DOHH2 (cell line): ENCODE data around the gene UBE2G2.

Experiments
- H3F3A ChIP-seq: fragments of 200-600 bp; sonication (generic), shearing (Covaris generic); 2 replicates; pipeline ENCODE4 v1.6.0; 2016; ENCODE audit warnings: antibody characterized with exemption, mild to moderate bottlenecking; ENCODE audit not compliant: control insufficient read depth, insufficient read depth
- H3K27ac ChIP-seq: fragments of 200-600 bp; sonication (generic); 2 replicates; pipeline ENCODE4 v1.5.1; 2014; ENCODE audit warnings: low read depth, mild to moderate bottlenecking, low read length, moderate library complexity
- H3K27me3 ChIP-seq: fragments of 200-600 bp; sonication (generic); 2 replicates; pipeline ENCODE4 v1.6.1; 2014; ENCODE audit warnings: mild to moderate bottlenecking, low read length, mixed read lengths; ENCODE audit not compliant: control insufficient read depth
- H3K36me3 ChIP-seq: fragments of 200-600 bp; sonication (generic); 2 replicates; pipeline ENCODE4 v1.6.1; 2014; ENCODE audit warnings: mild to moderate bottlenecking, low read length, moderate library complexity, mixed read lengths; ENCODE audit not compliant: control insufficient read depth
- H3K4me1 ChIP-seq: fragments of 200-600 bp; sonication (generic); 2 replicates; pipeline ENCODE4 v1.6.1; 2014; ENCODE audit warnings: mild to moderate bottlenecking, low read length, mixed read lengths; ENCODE audit not compliant: control insufficient read depth
- H3K4me2 ChIP-seq: fragments of 200-600 bp; sonication (generic); 2 replicates; pipeline ENCODE4 v1.6.0; 2014; ENCODE audit warnings: mild to moderate bottlenecking, low read length, moderate library complexity
- H3K4me3 ChIP-seq: fragments of 200-600 bp; sonication (generic); 2 replicates; pipeline ENCODE4 v1.5.1; 2014; ENCODE audit warnings: mild to moderate bottlenecking, low read length, mixed read lengths
- H3K79me2 ChIP-seq: fragments of 200-600 bp; sonication (generic); 2 replicates; pipeline ENCODE4 v1.6.1; 2014; ENCODE audit warnings: mild to moderate bottlenecking, low read length, mixed read lengths; ENCODE audit not compliant: control insufficient read depth
- H3K9me2 ChIP-seq: fragments of 200-600 bp; sonication (generic); replicated peaks from 2 replicates; pipeline ENCODE4 v1.6.1; 2014; ENCODE audit warnings: mild to moderate bottlenecking, low read length, mixed read lengths; ENCODE audit not compliant: control insufficient read depth
- H3K9me3 ChIP-seq: fragments of 200-600 bp; sonication (generic); 2 replicates; pipeline ENCODE4 v1.6.1; 2014; ENCODE audit warnings: antibody characterized with exemption, low read length, mixed read lengths; ENCODE audit not compliant: control insufficient read depth, insufficient read depth
- H4K20me1 ChIP-seq: fragments of 200-600 bp; sonication (generic); 2 replicates; pipeline ENCODE4 v1.6.0; 2014; ENCODE audit warnings: low read depth, mild to moderate bottlenecking, antibody characterized with exemption, low read length, moderate library complexity; ENCODE audit not compliant: control insufficient read depth, insufficient read depth
- EZH2phosphoT487 ChIP-seq: fragments of 200-600 bp; sonication (generic); IDR thresholded peaks from 2 replicates; pipeline ENCODE4 v1.6.1; 2017; ENCODE audit warnings: borderline replicate concordance, mild to moderate bottlenecking, antibody characterized with exemption, low read length, moderate library complexity, mixed read lengths
- TF ChIP-seq, protein P1 (sequence below): fragments of 200-600 bp; sonication (generic); IDR thresholded peaks from one replicate; pipeline ENCODE4 v1.5.1; 2014; ENCODE audit warnings: antibody characterized with exemption, mild to moderate bottlenecking, low read depth, low read length; ENCODE audit not compliant: poor library complexity, severe bottlenecking

Gene UBE2G2

DNA sequence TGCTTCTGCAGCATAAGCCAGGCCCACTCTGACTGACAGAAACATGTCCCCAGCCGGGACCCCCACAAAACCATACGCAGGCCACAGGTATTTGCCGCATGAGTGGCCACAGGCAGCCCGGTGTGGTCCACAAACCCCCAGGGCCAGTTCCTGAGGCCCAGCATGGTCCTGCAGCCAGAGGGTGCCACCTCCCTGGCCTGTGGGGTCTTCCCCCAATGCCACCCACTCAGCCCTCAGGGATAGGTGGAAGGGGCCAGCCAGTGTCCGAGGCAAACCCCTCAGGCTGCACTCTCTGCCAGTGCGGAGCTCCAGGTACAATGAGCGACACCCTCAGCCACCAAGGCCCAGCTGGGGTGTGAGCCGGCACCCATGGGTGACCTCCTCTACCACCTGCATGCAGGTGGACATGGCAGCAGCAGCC, 43.5 kb downstream of the UBE2G2 start:
- no peaks in the 10 kb centered on the region for H3F3A ChIP-seq
- TF ChIP-seq, protein P1, sequence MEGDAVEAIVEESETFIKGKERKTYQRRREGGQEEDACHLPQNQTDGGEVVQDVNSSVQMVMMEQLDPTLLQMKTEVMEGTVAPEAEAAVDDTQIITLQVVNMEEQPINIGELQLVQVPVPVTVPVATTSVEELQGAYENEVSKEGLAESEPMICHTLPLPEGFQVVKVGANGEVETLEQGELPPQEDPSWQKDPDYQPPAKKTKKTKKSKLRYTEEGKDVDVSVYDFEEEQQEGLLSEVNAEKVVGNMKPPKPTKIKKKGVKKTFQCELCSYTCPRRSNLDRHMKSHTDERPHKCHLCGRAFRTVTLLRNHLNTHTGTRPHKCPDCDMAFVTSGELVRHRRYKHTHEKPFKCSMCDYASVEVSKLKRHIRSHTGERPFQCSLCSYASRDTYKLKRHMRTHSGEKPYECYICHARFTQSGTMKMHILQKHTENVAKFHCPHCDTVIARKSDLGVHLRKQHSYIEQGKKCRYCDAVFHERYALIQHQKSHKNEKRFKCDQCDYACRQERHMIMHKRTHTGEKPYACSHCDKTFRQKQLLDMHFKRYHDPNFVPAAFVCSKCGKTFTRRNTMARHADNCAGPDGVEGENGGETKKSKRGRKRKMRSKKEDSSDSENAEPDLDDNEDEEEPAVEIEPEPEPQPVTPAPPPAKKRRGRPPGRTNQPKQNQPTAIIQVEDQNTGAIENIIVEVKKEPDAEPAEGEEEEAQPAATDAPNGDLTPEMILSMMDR: no peak
- TF ChIP-seq EZH2phosphoT487: no peak
- H3K9me2 ChIP-seq: no peaks in the 10 kb centered on the region
- H4K20me1 ChIP-seq: no peaks in the 10 kb centered on the region
- no peaks in the 10 kb centered on the region for H3K36me3 ChIP-seq
- no peak overlapping the region for H3K4me2 ChIP-seq
- H3K4me3 ChIP-seq: no peak overlapping the region
- H3K9me3 ChIP-seq: no peaks in the 10 kb centered on the region
- no peaks in the 10 kb centered on the region for H3K79me2 ChIP-seq
- no peaks in the 10 kb centered on the region for H3K4me1 ChIP-seq
- H3K27me3 ChIP-seq: no peaks in the 10 kb centered on the region
- no peak overlapping the region for H3K27ac ChIP-seq

- Histone ChIP-seq H3K79me2 (no peaks in the 10 kb centered on the region), H3K27ac (no peak overlapping the region), H3K9me2 (no peaks in the 10 kb centered on the region), H4K20me1 (no peaks in the 10 kb centered on the region), H3K36me3 (no peaks in the 10 kb centered on the region), H3K4me3 (no peak overlapping the region), H3K4me1 (no peaks in the 10 kb centered on the region), H3K4me2 (no peak overlapping the region), H3F3A (no peaks in the 10 kb centered on the region), H3K9me3 (no peaks in the 10 kb centered on the region), H3K27me3 (no peaks in the 10 kb centered on the region)
- TF ChIP-seq, protein P1: no peak
- TF ChIP-seq EZH2phosphoT487: no peak
These were observed 43.9 kb downstream of the UBE2G2 start for GRCh38 chr21:44757731-44758130.

- Histone ChIP-seq H3K4me1 (no peaks in the 10 kb centered on the region), H4K20me1 (no peaks in the 10 kb centered on the region), H3K9me2 (no peaks in the 10 kb centered on the region), H3K27ac (no peak overlapping the region), H3F3A (no peaks in the 10 kb centered on the region), H3K27me3 (no peaks in the 10 kb centered on the region), H3K4me2 (no peak overlapping the region), H3K9me3 (no peaks in the 10 kb centered on the region), H3K4me3 (no peak overlapping the region), H3K79me2 (no peaks in the 10 kb centered on the region), H3K36me3 (no peaks in the 10 kb centered on the region)
- TF ChIP-seq, protein P1: no peak
- no peak for TF ChIP-seq EZH2phosphoT487
These were observed 45.0 kb downstream of the UBE2G2 start for GRCh38 chr21:44756423-44757185.
